Vagina (tissue), 2 donors: ENCODE data around the gene CNKSR2. TPM values are rescaled to one million over a fixed set of nuclear protein-coding genes. Genes with fewer than 3 reads are reported as not detected.
"Not testable (repeated sequence)": the region's sequence is repeated elsewhere in the genome, so short reads cannot be mapped to it uniquely, and the experiment has no call there.

ENCODE experiments used
- DNase-seq, 2 donors: peaks; one replicate each; pipeline ENCODE4 v3.0.0-alpha.2; 2017; ENCODE audit errors: extremely low spot score in 2 of 2
- H3K27ac ChIP-seq: fragments of 200-600 bp; sonication (generic); one replicate; pipeline ENCODE4 v1.5.1; 2019
- H3K27me3 ChIP-seq: fragments of 200-600 bp; sonication (generic); one replicate; pipeline ENCODE4 v1.5.1; 2019
- H3K36me3 ChIP-seq, 2 donors: fragments of 200-600 bp; sonication (generic); one replicate each; pipeline ENCODE4 v1.5.1; 2017 to 2019
- H3K4me1 ChIP-seq: fragments of 200-600 bp; sonication (generic); one replicate; pipeline ENCODE4 v1.5.1; 2019
- H3K4me3 ChIP-seq, 2 donors: fragments of 200-600 bp; sonication (generic); 1 replicate in 1 of 2; 2 replicates in 1 of 2; pipeline ENCODE4 v1.5.1; 2016 to 2019
- H3K9me3 ChIP-seq: fragments of 200-600 bp; sonication (generic); one replicate; pipeline ENCODE4 v1.5.1; 2019
- POLR2A ChIP-seq, 2 donors: fragments of 450-650 bp; IDR thresholded peaks; one replicate each; pipeline ENCODE4 v1.6.1; 2017; ENCODE audit warnings: antibody characterized with exemption in 2 of 2, mild to moderate bottlenecking in 2 of 2, moderate library complexity in 2 of 2
- POLR2AphosphoS5 ChIP-seq, 2 donors: sonication (generic); formaldehyde crosslinking; IDR thresholded peaks; one replicate each; pipeline ENCODE4 v1.9.0; 2017; ENCODE audit warnings: antibody characterized with exemption in 2 of 2, mild to moderate bottlenecking in 2 of 2, low read depth in 1 of 2; ENCODE audit not compliant: insufficient read depth in 1 of 2
- intact Hi-C: fragments of 100-400 bp; cut with DNase I; formaldehyde crosslinking; loops from one replicate; pipeline ENCODE4 v1.15.1; 2023
- total RNA-seq: library from RNA; depleted of rRNA; stranded (reverse); fragments of >200 nt; gene quantifications from one replicate; pipeline ENCODE4 v1.2.3, GENCODE V29; 2016
- TF ChIP-seq, protein P1 (sequence below), 3 experiments: fragments of 450-650 bp in 2 of 3; fragments of 200-600 bp in 1 of 3; sonication (generic) in 1 of 3; IDR thresholded peaks; one replicate each; pipeline ENCODE4 v1.5.1; 2017 to 2019; ENCODE audit warnings: antibody characterized with exemption in 3 of 3, mild to moderate bottlenecking in 2 of 3, moderate library complexity in 2 of 3

The CNKSR2 gene
- total RNA-seq, 1 donor from 2014 or later, result 4.2 TPM

DNA sequence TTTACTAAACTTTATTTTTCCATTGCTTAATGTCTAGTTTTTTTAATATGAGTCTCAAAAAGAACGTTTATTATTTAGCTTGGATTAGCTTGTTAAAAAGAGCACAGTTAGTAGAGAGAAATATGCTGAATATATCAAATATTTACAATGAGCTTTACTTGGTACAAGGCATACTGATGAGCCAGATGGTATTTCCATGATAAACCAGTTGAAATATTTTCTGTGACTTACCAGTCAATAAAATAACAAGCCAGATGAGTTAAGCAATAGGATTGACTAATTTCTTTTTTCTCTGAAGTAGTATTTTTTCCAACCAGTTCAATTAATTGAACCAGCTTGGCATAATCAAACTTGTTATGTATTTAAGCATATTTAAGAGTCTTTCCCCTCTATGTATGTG lies 149.8 kb downstream of the CNKSR2 start:
- H3K9me3 ChIP-seq, result no peaks in the 10 kb centered on the region

DNA sequence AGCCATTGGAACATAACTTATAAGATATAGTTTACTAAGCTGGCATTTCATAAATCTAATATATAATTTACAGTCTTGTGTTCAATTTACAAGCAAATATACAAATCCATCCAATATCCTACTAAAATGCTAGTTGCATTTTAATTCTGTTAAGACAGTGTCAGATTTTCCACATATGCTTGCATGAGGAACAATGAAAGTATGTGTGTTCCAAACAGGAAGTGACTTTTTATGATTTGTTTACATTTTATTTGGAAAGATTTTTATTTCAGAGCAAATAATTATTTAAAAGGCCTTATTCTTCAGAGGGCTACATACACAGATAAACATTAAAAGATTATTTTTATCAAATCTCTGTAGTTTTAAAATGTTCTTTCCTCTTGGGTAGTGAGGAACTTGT lies 153.9 kb downstream of the CNKSR2 start:
- no peak for TF ChIP-seq POLR2A (IDR thresholded peaks at IDR 0.05)
- TF ChIP-seq POLR2AphosphoS5 (IDR thresholded peaks at IDR 0.05; ENCODE audit: insufficient read depth in 1 of 2, low read depth in 1 of 2), result no peak
- TF ChIP-seq, protein P1, sequence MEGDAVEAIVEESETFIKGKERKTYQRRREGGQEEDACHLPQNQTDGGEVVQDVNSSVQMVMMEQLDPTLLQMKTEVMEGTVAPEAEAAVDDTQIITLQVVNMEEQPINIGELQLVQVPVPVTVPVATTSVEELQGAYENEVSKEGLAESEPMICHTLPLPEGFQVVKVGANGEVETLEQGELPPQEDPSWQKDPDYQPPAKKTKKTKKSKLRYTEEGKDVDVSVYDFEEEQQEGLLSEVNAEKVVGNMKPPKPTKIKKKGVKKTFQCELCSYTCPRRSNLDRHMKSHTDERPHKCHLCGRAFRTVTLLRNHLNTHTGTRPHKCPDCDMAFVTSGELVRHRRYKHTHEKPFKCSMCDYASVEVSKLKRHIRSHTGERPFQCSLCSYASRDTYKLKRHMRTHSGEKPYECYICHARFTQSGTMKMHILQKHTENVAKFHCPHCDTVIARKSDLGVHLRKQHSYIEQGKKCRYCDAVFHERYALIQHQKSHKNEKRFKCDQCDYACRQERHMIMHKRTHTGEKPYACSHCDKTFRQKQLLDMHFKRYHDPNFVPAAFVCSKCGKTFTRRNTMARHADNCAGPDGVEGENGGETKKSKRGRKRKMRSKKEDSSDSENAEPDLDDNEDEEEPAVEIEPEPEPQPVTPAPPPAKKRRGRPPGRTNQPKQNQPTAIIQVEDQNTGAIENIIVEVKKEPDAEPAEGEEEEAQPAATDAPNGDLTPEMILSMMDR (IDR thresholded peaks at IDR 0.05), result no peak
- Histone ChIP-seq H3K27ac (no peak overlapping the region), H3K27me3 (no peaks in the 10 kb centered on the region), H3K4me1 (no peaks in the 10 kb centered on the region), H3K9me3 (no peaks in the 10 kb centered on the region), H3K4me3 (no peak overlapping the region), H3K36me3 (no peaks in the 10 kb centered on the region)
- no peak for DNase-seq
- intact Hi-C loops, result no loop called here

More for the DNA sequence above, 149.8 kb downstream of the CNKSR2 start:
- H3K27me3 ChIP-seq, result no peaks in the 10 kb centered on the region
- DNase-seq, result no peak
- no peak overlapping the region for H3K4me3 ChIP-seq
- intact Hi-C loops, result no loop called here
- H3K27ac ChIP-seq, result no peak overlapping the region
- no peaks in the 10 kb centered on the region for H3K4me1 ChIP-seq
- TF ChIP-seq, protein P1 (IDR thresholded peaks at IDR 0.05), result no peak
- no peak for TF ChIP-seq POLR2AphosphoS5 (IDR thresholded peaks at IDR 0.05; ENCODE audit: insufficient read depth in 1 of 2, low read depth in 1 of 2)
- TF ChIP-seq POLR2A (IDR thresholded peaks at IDR 0.05), result no peak
- no peaks in the 10 kb centered on the region for H3K36me3 ChIP-seq

DNA sequence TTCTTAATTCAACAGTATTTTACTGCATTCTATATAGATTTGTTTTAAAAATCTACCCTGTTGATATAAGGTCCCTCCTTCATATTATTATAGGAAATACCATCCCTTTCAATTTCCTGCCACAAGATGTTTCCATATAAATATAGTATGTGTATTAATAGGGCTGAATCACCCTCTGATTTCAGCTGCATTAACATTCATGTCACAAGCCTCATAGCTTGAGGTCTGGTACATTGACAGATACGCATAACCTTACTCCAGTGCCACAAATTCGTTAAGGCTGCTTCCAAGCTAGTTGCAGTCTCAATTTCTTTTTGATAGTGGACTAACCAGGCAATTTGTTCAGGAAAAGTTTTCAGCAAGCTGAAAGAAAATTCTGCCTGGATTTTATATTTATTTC lies 155.6 kb downstream of the CNKSR2 start:
- no peak for DNase-seq
- Histone ChIP-seq H3K27ac (no peak overlapping the region), H3K9me3 (no peaks in the 10 kb centered on the region), H3K27me3 (no peaks in the 10 kb centered on the region), H3K4me3 (no peak overlapping the region), H3K36me3 (no peaks in the 10 kb centered on the region), H3K4me1 (no peaks in the 10 kb centered on the region)
- TF ChIP-seq, protein P1 (IDR thresholded peaks at IDR 0.05), result no peak
- TF ChIP-seq POLR2AphosphoS5 (IDR thresholded peaks at IDR 0.05; ENCODE audit: insufficient read depth in 1 of 2, low read depth in 1 of 2), result no peak
- TF ChIP-seq POLR2A (IDR thresholded peaks at IDR 0.05), result no peak
- intact Hi-C loops, result no loop called here

DNA sequence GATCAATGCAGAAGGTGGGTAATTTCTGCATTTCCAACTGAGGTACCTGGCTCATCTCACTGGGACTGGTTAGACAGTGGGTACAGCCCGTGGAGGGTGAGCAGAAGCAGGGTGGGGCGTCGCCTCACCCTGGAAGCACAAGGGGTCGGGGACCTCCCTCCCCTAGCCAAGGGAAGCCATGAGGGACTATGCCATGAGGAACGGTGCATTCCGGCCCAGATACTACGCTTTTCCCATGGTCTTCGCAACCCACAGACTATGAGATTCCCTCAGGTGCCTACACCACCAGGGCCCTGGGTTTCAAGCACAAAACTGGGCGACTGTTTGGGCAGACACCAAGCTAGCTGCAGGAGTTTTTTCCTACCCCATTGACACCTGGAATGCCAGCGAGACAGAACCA lies 170.4 kb downstream of the CNKSR2 start:
- intact Hi-C loops, H3K36me3 ChIP-seq, H3K4me3 ChIP-seq, H3K27ac ChIP-seq, H3K27me3 ChIP-seq, H3K4me1 ChIP-seq, H3K9me3 ChIP-seq, DNase-seq: not testable (repeated sequence)

DNA sequence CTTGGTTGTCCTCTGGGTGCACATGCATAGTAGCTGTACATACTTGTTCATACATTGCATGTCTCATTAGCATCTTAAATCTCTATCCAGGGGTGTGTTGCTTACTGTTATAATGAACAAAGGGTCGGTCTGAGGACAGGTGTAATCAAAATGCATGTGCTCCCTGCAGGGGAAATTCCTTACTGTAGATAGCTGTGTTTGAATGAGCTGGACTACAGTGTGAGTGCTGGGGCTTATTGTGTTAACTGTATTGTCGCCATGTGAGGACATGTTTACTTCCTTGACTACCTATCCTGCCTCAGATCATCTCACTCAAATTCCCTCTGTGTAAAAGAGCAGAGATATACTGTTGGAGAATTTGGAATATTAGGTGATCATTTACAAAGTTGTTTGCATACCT lies 185.2 kb downstream of the CNKSR2 start:
- Histone ChIP-seq H3K36me3 (no peaks in the 10 kb centered on the region), H3K4me1 (no peaks in the 10 kb centered on the region), H3K27me3 (no peaks in the 10 kb centered on the region), H3K27ac (no peak overlapping the region), H3K4me3 (no peak overlapping the region), H3K9me3 (no peaks in the 10 kb centered on the region)
- TF ChIP-seq POLR2A (IDR thresholded peaks at IDR 0.05), result no peak
- TF ChIP-seq, protein P1 (IDR thresholded peaks at IDR 0.05), result no peak
- TF ChIP-seq POLR2AphosphoS5 (IDR thresholded peaks at IDR 0.05; ENCODE audit: insufficient read depth in 1 of 2, low read depth in 1 of 2), result no peak
- DNase-seq, result no peak
- intact Hi-C loops, result no loop called here

DNA sequence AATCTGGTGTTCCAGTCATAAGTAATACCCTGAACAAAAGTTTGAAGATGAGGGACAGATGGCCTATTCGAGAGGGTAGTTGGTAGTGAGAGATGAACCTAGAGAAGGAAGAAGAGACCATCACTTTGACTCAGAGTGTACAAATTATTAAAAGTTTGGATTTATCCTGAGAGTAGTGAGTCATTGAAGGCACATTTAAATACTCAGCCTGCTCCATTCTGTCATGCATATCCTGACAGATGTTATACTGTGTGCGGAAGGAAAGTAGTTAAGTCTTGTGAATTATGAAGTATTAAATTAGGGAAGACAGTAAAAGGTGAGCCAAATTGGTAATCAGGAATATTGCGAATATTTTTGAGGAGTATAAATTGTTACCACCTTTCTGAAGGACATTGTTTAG lies 190.8 kb downstream of the CNKSR2 start:
- no peaks in the 10 kb centered on the region for H3K27me3 ChIP-seq
- H3K4me3 ChIP-seq, result no peak overlapping the region
- TF ChIP-seq, protein P1 (IDR thresholded peaks at IDR 0.05), result no peak
- no peak for TF ChIP-seq POLR2A (IDR thresholded peaks at IDR 0.05)
- TF ChIP-seq POLR2AphosphoS5 (IDR thresholded peaks at IDR 0.05; ENCODE audit: insufficient read depth in 1 of 2, low read depth in 1 of 2), result no peak
- H3K9me3 ChIP-seq, result no peaks in the 10 kb centered on the region
- DNase-seq, result no peak
- H3K4me1 ChIP-seq, result no peaks in the 10 kb centered on the region
- intact Hi-C loops, result no loop called here
- H3K36me3 ChIP-seq, result no peaks in the 10 kb centered on the region
- H3K27ac ChIP-seq, result no peak overlapping the region
